ENCODE results near the gene RYR2.

Gene RYR2

GRCh38 chr1:237756304-237756967 is 714.5 kb downstream of the RYR2 start:
- Histone ChIP-seq H3K27ac (no peak overlapping the region), H4K20me1 (no peaks in the 10 kb centered on the region), H3K9me3 (no peaks in the 10 kb centered on the region), H3K4me2 (no peak overlapping the region), H3K9ac (no peak overlapping the region), H3K4me3 (no peak overlapping the region), H3K4me1 (no peaks in the 10 kb centered on the region), H3K36me3 (no peaks in the 10 kb centered on the region), H3K27me3 (no peaks in the 10 kb centered on the region)
- no peak for TF ChIP-seq Cebpa-rat (IDR thresholded peaks at IDR 0.05)

GRCh38 chr1:237759377-237759776 is 717.4 kb downstream of the RYR2 start:
- H3K4me2 ChIP-seq, result no peak overlapping the region
- no peak overlapping the region for H3K27ac ChIP-seq
- no peak overlapping the region for H3K4me3 ChIP-seq
- no peaks in the 10 kb centered on the region for H3K36me3 ChIP-seq
- no peaks in the 10 kb centered on the region for H3K4me1 ChIP-seq
- no peaks in the 10 kb centered on the region for H3K27me3 ChIP-seq
- no peak overlapping the region for H3K9ac ChIP-seq
- no peak for TF ChIP-seq Cebpa-rat (IDR thresholded peaks at IDR 0.05)
- H4K20me1 ChIP-seq, result no peaks in the 10 kb centered on the region
- H3K9me3 ChIP-seq, result no peaks in the 10 kb centered on the region

- Histone ChIP-seq H4K20me1 (no peaks in the 10 kb centered on the region), H3K9ac (no peak overlapping the region), H3K27me3 (no peaks in the 10 kb centered on the region), H3K36me3 (no peaks in the 10 kb centered on the region), H3K4me2 (no peak overlapping the region), H3K9me3 (no peaks in the 10 kb centered on the region), H3K4me1 (no peaks in the 10 kb centered on the region), H3K27ac (no peak overlapping the region), H3K4me3 (no peak overlapping the region)
- no peak for TF ChIP-seq Cebpa-rat (IDR thresholded peaks at IDR 0.05)
These were observed 719.0 kb downstream of the RYR2 start for GRCh38 chr1:237760951-237761350.

- no peak for TF ChIP-seq Cebpa-rat (IDR thresholded peaks at IDR 0.05)
These were observed 721.2 kb downstream of the RYR2 start for GRCh38 chr1:237763137-237763536.

GRCh38 chr1:237763751-237764150 is 721.8 kb downstream of the RYR2 start:
- no peaks in the 10 kb centered on the region for H3K9me3 ChIP-seq
- TF ChIP-seq Cebpa-rat (IDR thresholded peaks at IDR 0.05), result no peak
- H3K4me3 ChIP-seq, result no peak overlapping the region
- H3K4me1 ChIP-seq, result no peaks in the 10 kb centered on the region
- no peaks in the 10 kb centered on the region for H3K27me3 ChIP-seq
- no peaks in the 10 kb centered on the region for H4K20me1 ChIP-seq
- H3K27ac ChIP-seq, result no peak overlapping the region
- H3K36me3 ChIP-seq, result no peaks in the 10 kb centered on the region
- no peak overlapping the region for H3K9ac ChIP-seq
- no peak overlapping the region for H3K4me2 ChIP-seq

More at GRCh38 chr1:237763137-237763536, 721.2 kb downstream of the RYR2 start:
- Histone ChIP-seq H3K4me1 (no peaks in the 10 kb centered on the region), H3K36me3 (no peaks in the 10 kb centered on the region), H3K4me3 (no peak overlapping the region), H3K27ac (no peak overlapping the region), H3K27me3 (no peaks in the 10 kb centered on the region), H3K4me2 (no peak overlapping the region), H3K9me3 (no peaks in the 10 kb centered on the region), H3K9ac (no peak overlapping the region), H4K20me1 (no peaks in the 10 kb centered on the region)

GRCh38 chr1:237769916-237770315 is 727.9 kb downstream of the RYR2 start:
- no peaks in the 10 kb centered on the region for H3K4me1 ChIP-seq
- no peak for TF ChIP-seq Cebpa-rat (IDR thresholded peaks at IDR 0.05)
- H4K20me1 ChIP-seq, result no peaks in the 10 kb centered on the region
- H3K36me3 ChIP-seq, result no peaks in the 10 kb centered on the region
- H3K9me3 ChIP-seq, result no peaks in the 10 kb centered on the region
- no peaks in the 10 kb centered on the region for H3K27me3 ChIP-seq
- no peak overlapping the region for H3K4me2 ChIP-seq
- no peak overlapping the region for H3K27ac ChIP-seq
- H3K4me3 ChIP-seq, result no peak overlapping the region
- no peak overlapping the region for H3K9ac ChIP-seq

- Histone ChIP-seq H3K27ac (no peak overlapping the region), H3K9me3 (no peaks in the 10 kb centered on the region), H3K9ac (no peak overlapping the region), H4K20me1 (no peaks in the 10 kb centered on the region), H3K4me2 (no peak overlapping the region), H3K27me3 (no peaks in the 10 kb centered on the region), H3K36me3 (no peaks in the 10 kb centered on the region), H3K4me3 (no peak overlapping the region), H3K4me1 (no peaks in the 10 kb centered on the region)
- TF ChIP-seq Cebpa-rat (IDR thresholded peaks at IDR 0.05), result no peak
These were observed 730.0 kb downstream of the RYR2 start for GRCh38 chr1:237772009-237772408.

- H3K27me3 ChIP-seq, result no peaks in the 10 kb centered on the region
- H3K36me3 ChIP-seq, result no peaks in the 10 kb centered on the region
- no peak overlapping the region for H3K4me2 ChIP-seq
- no peak overlapping the region for H3K4me3 ChIP-seq
- no peak overlapping the region for H3K9ac ChIP-seq
- H3K27ac ChIP-seq, result no peak overlapping the region
- no peaks in the 10 kb centered on the region for H3K4me1 ChIP-seq
- H3K9me3 ChIP-seq, result no peaks in the 10 kb centered on the region
- no peak for TF ChIP-seq Cebpa-rat (IDR thresholded peaks at IDR 0.05)
- H4K20me1 ChIP-seq, result no peaks in the 10 kb centered on the region
These were observed 732.3 kb downstream of the RYR2 start for GRCh38 chr1:237774246-237774645.

GRCh38 chr1:237779356-237779755 is 737.4 kb downstream of the RYR2 start:
- no peak overlapping the region for H3K4me2 ChIP-seq
- H3K27ac ChIP-seq, result no peak overlapping the region
- no peak overlapping the region for H3K9ac ChIP-seq
- no peaks in the 10 kb centered on the region for H3K9me3 ChIP-seq
- H3K36me3 ChIP-seq, result no peaks in the 10 kb centered on the region
- H3K4me3 ChIP-seq, result no peak overlapping the region
- no peaks in the 10 kb centered on the region for H3K4me1 ChIP-seq
- no peaks in the 10 kb centered on the region for H3K27me3 ChIP-seq
- TF ChIP-seq Cebpa-rat (IDR thresholded peaks at IDR 0.05), result no peak
- no peaks in the 10 kb centered on the region for H4K20me1 ChIP-seq

- Histone ChIP-seq H3K9ac (no peak overlapping the region), H3K4me2 (no peak overlapping the region), H3K4me3 (no peak overlapping the region), H3K27ac (no peak overlapping the region), H3K9me3 (no peaks in the 10 kb centered on the region), H3K27me3 (no peaks in the 10 kb centered on the region), H3K4me1 (peaks cover 10% of the 10 kb centered on the region), H3K36me3 (no peaks in the 10 kb centered on the region), H4K20me1 (no peaks in the 10 kb centered on the region)
- TF ChIP-seq Cebpa-rat (IDR thresholded peaks at IDR 0.05), result no peak
These were observed 744.2 kb downstream of the RYR2 start for GRCh38 chr1:237786066-237786719.

Measured in BLaER1 (cell line).